ENCODE results near the gene IL1RAPL1. TPM values are rescaled to one million over a fixed set of nuclear protein-coding genes. Genes with fewer than 3 reads are reported as not detected.

Gene IL1RAPL1
- total RNA-seq, 2 experiments from 2014 or later: not detected

- H3K36me3 Mint-ChIP-seq (ENCODE audit: low read depth): no peaks in the 10 kb centered on the region
- no peaks in the 10 kb centered on the region for H3K4me1 Mint-ChIP-seq (ENCODE audit: low read depth)
- H3K9me3 Mint-ChIP-seq: no peaks in the 10 kb centered on the region
- no peak overlapping the region for H3K4me3 ChIP-seq (ENCODE audit: low read length)
- no peak overlapping the region for H3K27ac ChIP-seq (ENCODE audit: low read depth in 1 of 2, low read length in 2 of 2)
- no peak for ATAC-seq (ENCODE audit: poor library complexity)
- H3K27me3 Mint-ChIP-seq: no peaks in the 10 kb centered on the region
- ChIA-PET POLR2A (no interaction called here), CTCF (no interaction called here)
- no peaks in the 10 kb centered on the region for H3K36me3 ChIP-seq (ENCODE audit: insufficient read depth, low read length)
- H3K27ac Mint-ChIP-seq: no peak overlapping the region
- no peaks in the 10 kb centered on the region for H3K9me3 ChIP-seq (ENCODE audit: control insufficient read depth in 1 of 2, insufficient read depth in 1 of 2, low read length in 2 of 2)
- no peaks in the 10 kb centered on the region for H3K4me1 ChIP-seq (ENCODE audit: insufficient read depth, low read length)
- no peak for DNase-seq
- no peak overlapping the region for H3K4me3 Mint-ChIP-seq
- TF ChIP-seq CTCF (IDR thresholded peaks at IDR 0.05): no peak
- H3K27me3 ChIP-seq (ENCODE audit: control insufficient read depth in 1 of 2, insufficient read depth in 2 of 2, low read length in 2 of 2): no peaks in the 10 kb centered on the region
- intact Hi-C loops (cut with DNase I, micrococcal nuclease): no loop called here
Observed at GRCh38 chrX:28675173-28675572, 87.9 kb downstream of the IL1RAPL1 start.

GRCh38 chrX:28693101-28693500 is 105.9 kb downstream of the IL1RAPL1 start:
- Histone ChIP-seq H3K27me3 (ENCODE audit: control insufficient read depth in 1 of 2, insufficient read depth in 2 of 2, low read length in 2 of 2) (no peaks in the 10 kb centered on the region), H3K4me1 (ENCODE audit: insufficient read depth, low read length) (no peaks in the 10 kb centered on the region), H3K4me3 (ENCODE audit: low read length) (no peak overlapping the region), H3K9me3 (ENCODE audit: control insufficient read depth in 1 of 2, insufficient read depth in 1 of 2, low read length in 2 of 2) (no peaks in the 10 kb centered on the region), H3K36me3 (ENCODE audit: insufficient read depth, low read length) (no peaks in the 10 kb centered on the region), H3K27ac (ENCODE audit: low read depth in 1 of 2, low read length in 2 of 2) (no peak overlapping the region)
- POLR2A ChIA-PET: no interaction called here
- H3K36me3 Mint-ChIP-seq (ENCODE audit: low read depth): no peaks in the 10 kb centered on the region
- no peaks in the 10 kb centered on the region for H3K9me3 Mint-ChIP-seq
- DNase-seq (no peak), ATAC-seq (ENCODE audit: poor library complexity) (no peak)
- intact Hi-C loops (cut with DNase I, micrococcal nuclease): no loop called here
- H3K4me1 Mint-ChIP-seq (ENCODE audit: low read depth): no peaks in the 10 kb centered on the region
- no peaks in the 10 kb centered on the region for H3K27me3 Mint-ChIP-seq
- no peak overlapping the region for H3K4me3 Mint-ChIP-seq
- TF ChIP-seq CTCF (IDR thresholded peaks at IDR 0.05): no peak
- CTCF ChIA-PET: no interaction called here
- no peak overlapping the region for H3K27ac Mint-ChIP-seq

GRCh38 chrX:28697732-28698131 is 110.5 kb downstream of the IL1RAPL1 start:
- no peaks in the 10 kb centered on the region for H3K27me3 ChIP-seq (ENCODE audit: control insufficient read depth in 1 of 2, insufficient read depth in 2 of 2, low read length in 2 of 2)
- POLR2A ChIA-PET: no interaction called here
- no peaks in the 10 kb centered on the region for H3K36me3 Mint-ChIP-seq (ENCODE audit: low read depth)
- DNase-seq (no peak), ATAC-seq (ENCODE audit: poor library complexity) (no peak)
- intact Hi-C loops (cut with DNase I, micrococcal nuclease): no loop called here
- TF ChIP-seq CTCF (IDR thresholded peaks at IDR 0.05): no peak
- H3K9me3 ChIP-seq (ENCODE audit: control insufficient read depth in 1 of 2, insufficient read depth in 1 of 2, low read length in 2 of 2): no peaks in the 10 kb centered on the region
- H3K27me3 Mint-ChIP-seq: no peaks in the 10 kb centered on the region
- no peaks in the 10 kb centered on the region for H3K9me3 Mint-ChIP-seq
- H3K4me1 Mint-ChIP-seq (ENCODE audit: low read depth): no peaks in the 10 kb centered on the region
- CTCF ChIA-PET: no interaction called here
- H3K4me3 Mint-ChIP-seq: no peak overlapping the region
- no peaks in the 10 kb centered on the region for H3K4me1 ChIP-seq (ENCODE audit: insufficient read depth, low read length)
- no peak overlapping the region for H3K4me3 ChIP-seq (ENCODE audit: low read length)
- H3K36me3 ChIP-seq (ENCODE audit: insufficient read depth, low read length): no peaks in the 10 kb centered on the region
- H3K27ac Mint-ChIP-seq: no peak overlapping the region
- H3K27ac ChIP-seq (ENCODE audit: low read depth in 1 of 2, low read length in 2 of 2): no peak overlapping the region

Data from CD4-positive, alpha-beta T cell (primary cell).